HG03025 (cell line): ENCODE measurements around the gene PIGU.
A peak's percentile ranks its signal among the peaks of the same experiment; 100 is the strongest.
"Not testable (repeated sequence)": the region's sequence is repeated elsewhere in the genome, so short reads cannot be mapped to it uniquely, and the experiment has no call there.

Experiments
- ATAC-seq: cut with Tn5 transposase; IDR thresholded peaks from one replicate; pipeline ENCODE4 v1.9.1; 2021; ENCODE audit warnings: mild to moderate bottlenecking, moderate library complexity; ENCODE audit not compliant: unreplicated experiment, low FRiP score

The PIGU gene, protein sequence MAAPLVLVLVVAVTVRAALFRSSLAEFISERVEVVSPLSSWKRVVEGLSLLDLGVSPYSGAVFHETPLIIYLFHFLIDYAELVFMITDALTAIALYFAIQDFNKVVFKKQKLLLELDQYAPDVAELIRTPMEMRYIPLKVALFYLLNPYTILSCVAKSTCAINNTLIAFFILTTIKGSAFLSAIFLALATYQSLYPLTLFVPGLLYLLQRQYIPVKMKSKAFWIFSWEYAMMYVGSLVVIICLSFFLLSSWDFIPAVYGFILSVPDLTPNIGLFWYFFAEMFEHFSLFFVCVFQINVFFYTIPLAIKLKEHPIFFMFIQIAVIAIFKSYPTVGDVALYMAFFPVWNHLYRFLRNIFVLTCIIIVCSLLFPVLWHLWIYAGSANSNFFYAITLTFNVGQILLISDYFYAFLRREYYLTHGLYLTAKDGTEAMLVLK

GRCh38 chr20:34676642-34677373 lies at the start of gene PIGU:
Gene PIGU, minus strand, starts transcription at chr20:34677092. Its CDS starts 7 bp downstream, at chr20:34677085.
- ATAC-seq = peak; percentile 90

DNA sequence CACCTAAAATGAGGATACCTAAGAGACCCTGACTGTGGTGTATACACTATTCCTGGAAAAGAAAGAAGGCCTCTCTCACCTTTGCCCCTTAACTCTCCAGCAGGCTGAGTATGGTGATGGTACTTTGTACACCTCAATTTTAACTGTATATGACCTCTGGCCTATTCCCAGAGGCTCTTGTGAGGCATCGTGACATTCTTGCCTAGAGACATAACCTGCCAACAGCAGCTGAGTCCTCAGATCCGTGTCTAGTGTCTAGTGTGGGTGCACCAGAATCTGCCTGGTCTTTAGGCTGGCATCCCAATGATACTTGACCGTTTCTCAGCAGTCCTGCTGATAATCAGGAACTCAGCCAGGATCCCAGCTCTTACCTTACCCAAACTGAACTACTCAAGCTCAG lies 47.3 kb upstream of the PIGU start:
- ATAC-seq = no peak

DNA sequence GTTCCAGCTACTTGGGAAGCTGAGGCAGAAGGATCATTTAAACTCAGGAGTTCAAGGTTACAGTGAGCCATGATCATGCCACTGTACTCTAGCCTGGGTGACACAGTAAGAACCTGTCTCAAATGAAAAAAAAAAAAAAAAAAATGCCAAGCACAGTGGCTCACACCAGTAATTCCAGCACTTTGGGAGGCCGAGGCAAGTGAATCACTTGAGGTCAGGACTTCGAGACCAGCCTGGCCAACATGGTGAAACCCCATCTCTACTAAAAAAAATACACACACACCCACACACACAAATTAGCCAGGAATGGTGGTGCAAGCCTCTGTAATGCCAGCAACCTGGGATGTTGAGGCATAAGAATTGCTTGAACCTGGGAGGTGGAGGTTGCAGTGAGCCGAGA lies 45.7 kb upstream of the PIGU start:
- not testable (repeated sequence) for ATAC-seq

- no peak for ATAC-seq
Measured at GRCh38 chr20:34720266-34720665, 43.4 kb upstream of the PIGU start.

DNA sequence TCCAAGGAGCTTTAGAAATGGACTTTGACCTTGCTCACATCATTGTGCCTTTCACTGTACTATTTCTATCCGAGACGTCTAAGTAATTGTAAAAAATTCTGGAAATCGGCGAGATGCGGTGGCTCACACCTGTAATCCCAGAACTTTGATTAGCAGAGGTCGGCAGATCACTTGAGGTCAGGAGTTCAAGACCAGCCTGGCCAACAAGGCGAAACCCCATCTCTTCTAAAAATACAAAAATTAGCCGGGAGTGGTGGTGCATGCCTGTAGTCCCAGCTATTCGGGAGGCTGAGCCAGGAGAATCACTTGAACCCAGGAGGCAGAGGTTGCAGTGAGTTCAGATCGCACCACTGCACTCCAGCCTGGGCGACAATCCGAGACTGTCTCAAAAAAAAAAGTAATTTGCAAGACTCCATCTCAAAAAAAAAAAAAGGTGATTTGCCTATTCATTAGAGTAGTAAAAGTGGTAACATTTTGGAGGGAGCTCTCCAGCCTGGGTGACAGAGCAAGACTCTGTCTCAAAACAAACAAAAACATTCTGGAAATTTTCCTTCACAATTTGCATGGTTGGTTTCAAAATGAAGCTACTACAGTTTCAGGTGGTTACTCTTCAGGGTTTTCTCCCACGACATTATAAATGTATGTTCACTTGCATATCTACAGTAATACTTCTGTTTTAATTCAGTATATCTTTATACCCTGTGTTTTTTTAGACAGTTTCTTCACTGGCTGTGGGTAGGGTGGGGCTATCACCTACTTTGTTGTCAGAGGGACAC lies 42.5 kb upstream of the PIGU start:
- ATAC-seq = peak; percentile 70

GRCh38 chr20:34717230-34718095 lies 40.6 kb upstream of the PIGU start:
- no peak for ATAC-seq

- ATAC-seq = no peak
Measured at GRCh38 chr20:34716921-34717229, 40.0 kb upstream of the PIGU start.

DNA sequence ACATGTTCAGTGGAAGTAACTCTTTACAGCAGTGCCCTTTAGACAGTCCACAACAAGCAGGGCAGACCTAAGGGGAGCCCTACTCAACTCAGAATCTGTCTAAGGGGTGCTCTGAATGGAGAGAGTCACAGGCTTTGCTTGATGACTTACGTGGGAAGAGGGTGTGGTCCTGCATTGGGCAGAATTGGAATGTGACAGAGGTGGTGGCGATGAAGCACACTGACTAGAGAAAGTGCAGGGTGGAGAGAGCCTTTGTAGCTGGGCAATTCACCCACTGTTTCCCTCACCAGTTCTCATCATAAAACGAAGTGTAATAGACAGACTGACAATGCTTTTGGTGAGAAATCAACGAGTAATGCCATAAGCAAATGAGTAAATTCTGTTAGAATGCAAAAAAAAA lies 38.5 kb upstream of the PIGU start:
- ATAC-seq = no peak

DNA sequence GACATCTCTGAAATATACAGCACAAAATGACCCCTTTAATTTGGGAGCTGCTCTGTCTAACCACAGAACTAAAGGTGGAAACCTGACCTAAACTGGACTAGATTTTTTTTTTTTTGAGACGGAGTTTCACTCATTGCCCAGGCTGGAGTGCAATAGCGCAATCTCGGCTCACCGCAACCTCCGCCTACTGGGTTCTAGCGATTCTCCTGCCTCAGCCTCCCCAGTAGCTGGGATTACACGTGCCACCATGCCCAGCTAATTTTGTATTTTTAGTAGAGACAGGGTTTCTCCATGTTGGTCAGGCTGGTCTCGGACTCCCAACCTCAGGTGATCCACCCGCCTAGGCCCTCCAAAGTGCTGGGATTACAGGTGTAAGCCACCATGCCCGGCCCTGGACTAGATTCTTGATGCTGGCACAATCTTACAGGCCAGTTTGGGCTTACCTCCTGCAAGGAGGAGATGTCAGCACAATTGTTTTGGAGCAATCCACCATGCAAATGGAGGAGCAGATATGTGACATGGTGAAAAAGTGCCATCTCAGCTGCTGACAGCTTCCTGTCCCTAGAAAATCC lies 37.1 kb upstream of the PIGU start:
- ATAC-seq = not testable (repeated sequence)

DNA sequence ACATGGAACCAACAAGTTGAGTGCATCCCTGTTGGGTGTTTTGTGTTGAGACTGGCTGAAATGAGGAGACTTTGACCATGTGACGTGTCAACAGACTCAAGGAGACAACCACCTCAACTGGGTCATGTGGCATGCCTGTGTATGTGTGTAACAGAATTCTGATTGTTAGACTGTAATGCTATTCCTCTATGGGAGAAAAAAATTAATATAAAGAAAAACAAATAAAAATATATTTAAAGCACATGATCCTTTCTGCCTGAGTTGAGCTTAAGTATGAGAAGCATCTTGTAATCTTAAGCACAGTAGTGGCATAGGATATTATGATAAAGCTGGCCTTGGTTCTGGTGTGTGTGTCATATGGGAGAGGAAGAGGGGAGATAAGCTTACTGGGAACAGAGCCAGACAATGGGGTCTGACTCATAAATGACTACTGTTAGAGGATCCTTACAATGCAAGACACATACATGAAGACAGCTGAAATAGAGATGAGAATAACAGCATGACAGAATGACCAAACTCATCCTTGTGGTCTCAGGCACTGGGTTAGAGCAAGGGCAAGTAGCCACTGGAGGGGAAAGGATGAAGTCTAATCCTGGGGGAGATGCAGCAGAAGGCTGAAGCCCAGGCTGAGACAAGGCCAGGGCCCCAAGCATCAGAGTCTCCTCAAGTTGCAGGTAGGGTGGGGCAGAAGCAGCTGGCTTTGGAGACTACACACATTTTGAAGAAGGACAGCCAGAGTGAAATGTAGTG lies 36.5 kb upstream of the PIGU start:
- ATAC-seq = no peak

DNA sequence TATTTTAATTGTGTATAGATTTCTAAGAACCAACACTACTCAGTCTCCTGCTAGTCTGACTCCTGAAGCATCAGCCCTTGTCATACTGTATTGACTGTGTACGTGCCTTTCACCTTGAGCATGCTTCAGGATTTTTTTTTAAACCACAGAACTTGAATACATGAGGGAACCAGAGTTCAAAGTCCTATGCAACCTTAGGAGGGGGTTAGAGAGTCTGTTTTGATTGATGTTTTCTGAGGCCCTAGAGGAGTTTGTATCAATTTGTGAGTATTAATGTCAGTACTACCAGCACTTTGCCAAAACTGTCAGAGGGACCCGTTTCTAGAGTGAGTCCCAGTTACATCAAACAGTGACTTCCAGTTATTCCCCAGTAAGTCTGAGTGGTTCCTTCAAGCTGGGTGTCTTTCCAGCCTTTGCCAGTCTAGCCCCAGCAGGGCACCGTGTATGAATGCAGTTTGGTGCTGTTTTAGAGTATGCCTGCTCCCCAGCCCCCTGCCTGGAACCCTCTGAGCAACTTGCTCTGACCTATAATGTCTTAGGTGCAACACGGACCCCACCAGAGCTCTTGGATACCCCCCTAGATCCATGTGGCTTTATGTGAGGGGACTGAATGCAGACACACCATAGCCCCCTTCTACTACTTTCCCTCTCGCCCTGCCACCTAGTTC lies 35.8 kb upstream of the PIGU start:
- ATAC-seq = no peak

GRCh38 chr20:34711813-34712430 lies 35.0 kb upstream of the PIGU start:
- no peak for ATAC-seq

- ATAC-seq = no peak
Measured at GRCh38 chr20:34710861-34711574, 34.1 kb upstream of the PIGU start.

- no peak for ATAC-seq
Measured at GRCh38 chr20:34710568-34710839, 33.6 kb upstream of the PIGU start.

DNA sequence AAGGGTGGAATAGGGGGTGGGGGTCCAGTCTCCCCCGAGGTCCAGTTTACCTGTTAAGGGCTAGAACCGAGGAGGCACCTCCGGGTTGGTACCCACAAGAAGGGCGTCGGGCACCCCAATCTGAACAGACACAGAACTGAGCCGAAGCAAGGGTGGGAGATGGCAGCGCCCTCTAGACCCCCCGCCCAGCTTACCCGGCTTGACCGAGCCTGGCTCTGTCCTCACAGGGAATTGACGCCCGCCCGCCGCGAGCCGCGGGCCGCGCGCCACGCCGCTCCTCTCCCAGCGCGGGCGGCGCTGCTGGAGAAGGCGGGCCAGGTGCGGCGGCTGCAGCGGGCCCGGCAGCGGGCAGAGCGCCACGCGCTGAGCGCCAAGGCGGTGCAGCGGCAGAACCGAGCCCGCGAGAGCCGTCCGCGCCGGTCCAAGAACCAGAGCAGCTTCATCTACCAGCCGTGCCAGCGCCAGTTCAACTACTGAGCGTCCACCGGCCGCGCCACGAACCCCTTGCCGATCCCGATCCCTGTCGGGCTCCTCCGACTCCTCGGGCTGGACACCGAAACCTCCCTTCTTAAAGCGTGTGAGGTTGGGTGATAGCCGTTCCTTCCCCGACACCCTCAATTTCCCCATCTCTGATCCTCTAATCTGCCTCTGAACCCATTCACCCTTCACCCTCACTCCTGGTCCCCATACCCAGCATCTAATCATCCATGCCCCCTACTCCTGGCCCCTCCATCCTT lies 33.1 kb upstream of the PIGU start:
- peak; percentile 33 for ATAC-seq

DNA sequence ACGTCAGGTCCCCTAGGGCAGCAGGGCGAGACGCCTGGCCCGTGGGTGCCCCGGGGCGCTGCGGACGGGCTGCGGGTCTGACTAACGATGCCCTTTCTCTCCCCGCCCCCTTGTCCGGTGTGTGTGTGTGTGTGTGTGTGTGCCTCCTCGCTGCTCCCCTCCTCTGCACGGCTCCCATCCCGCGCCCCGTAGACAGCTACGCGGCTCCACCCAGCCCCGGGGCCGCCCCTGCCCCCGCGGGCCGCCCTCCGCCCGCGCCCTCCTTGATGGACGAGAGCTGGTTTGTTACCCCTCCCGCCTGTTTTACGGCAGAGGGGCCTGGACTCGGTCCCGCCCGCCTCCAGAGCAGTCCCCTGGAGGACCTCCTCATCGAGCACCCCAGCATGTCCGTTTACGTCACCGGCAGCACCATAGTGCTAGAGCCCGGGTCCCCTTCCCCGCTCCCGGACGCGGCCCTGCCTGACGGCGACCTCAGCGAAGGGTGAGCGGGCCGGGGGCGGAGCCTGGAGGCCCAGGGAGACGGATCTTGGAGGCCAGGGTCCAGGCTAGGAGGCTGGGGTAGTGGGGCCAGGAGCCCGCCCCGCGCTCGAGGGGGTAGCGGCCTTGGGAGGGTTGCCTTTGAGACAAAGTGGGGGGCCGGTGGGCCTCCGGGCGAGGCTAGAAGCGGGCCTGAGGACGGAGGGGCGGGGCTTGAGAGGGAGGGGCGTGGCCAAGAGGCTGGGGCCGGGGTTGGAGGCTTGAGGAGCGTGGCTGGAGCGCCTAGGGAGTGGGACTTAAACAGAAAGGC lies 32.3 kb upstream of the PIGU start:
- ATAC-seq = peak; percentile 50
